ENCODE data around the gene TTC9B.

- no peak for TF ChIP-seq CTCF (conservative IDR thresholded peaks at IDR 0.05; ENCODE audit: low read depth in 2 of 2)
- no peak for TF ChIP-seq EZH2 (IDR thresholded peaks at IDR 0.05; ENCODE audit: low read depth, unreplicated experiment)
- TF ChIP-seq POLR2AphosphoS5 (IDR thresholded peaks at IDR 0.05; ENCODE audit: low read depth), result no peak
- TF ChIP-seq STAT1 (IDR thresholded peaks at IDR 0.05; ENCODE audit: unreplicated experiment), result no peak
- TF ChIP-seq ZNF462 (CRISPR knock-in tag; IDR thresholded peaks at IDR 0.05), result no peak
- TF ChIP-seq EZH2phosphoT487 (IDR thresholded peaks at IDR 0.05; ENCODE audit: unreplicated experiment), result no peak
- TF ChIP-seq NANOG (IDR thresholded peaks at IDR 0.05; ENCODE audit: borderline replicate concordance), result no peak
- no peak for TF ChIP-seq ETS1 (IDR thresholded peaks at IDR 0.05)
- TF ChIP-seq REST (IDR thresholded peaks at IDR 0.05; ENCODE audit: unreplicated experiment), result no peak
Measured at GRCh38 chr19:40240332-40240731, 22.1 kb upstream of the TTC9B start.
